CD14-positive monocyte (primary cell): ENCODE results near the gene SERPINB1. TPM values are rescaled to one million over a fixed set of nuclear protein-coding genes. Genes with fewer than 3 reads are reported as not detected.

Experiments used
- DNase-seq, 3 donors: peaks; one replicate each; pipeline ENCODE4 v3.0.0-alpha.2; 2011 to 2022
- H2AFZ ChIP-seq: 2 replicates; pipeline ENCODE4 v1.6.0; 2012; ENCODE audit warnings: mild to moderate bottlenecking, low read depth, low read length, inconsistent platforms; ENCODE audit not compliant: insufficient read depth, poor library complexity, severe bottlenecking
- H3K27ac ChIP-seq, 2 donors: 1 replicate in 1 of 2; 2 replicates in 1 of 2; pipeline ENCODE4 v1.5.1; 2012 to 2013; ENCODE audit warnings: low read length in 2 of 2, control low read depth in 1 of 2, inconsistent platforms in 1 of 2, low read depth in 1 of 2, mild to moderate bottlenecking in 1 of 2
- H3K27me3 ChIP-seq, 2 donors: one replicate each; pipeline versions ENCODE4 v1.6.0 to v1.6.1; 2011 to 2013; ENCODE audit warnings: low read length in 2 of 2; ENCODE audit not compliant: control insufficient read depth in 2 of 2, insufficient read depth in 2 of 2
- H3K36me3 ChIP-seq, 2 donors: replicated peaks in 1 of 2; 1 replicate in 1 of 2; 2 replicates in 1 of 2; pipeline versions ENCODE4 v1.5.1 to v1.6.1; 2012 to 2013; ENCODE audit warnings: low read length in 2 of 2, control low read depth in 1 of 2, inconsistent platforms in 1 of 2, mild to moderate bottlenecking in 1 of 2; ENCODE audit not compliant: insufficient read depth in 2 of 2, control insufficient read depth in 1 of 2
- H3K4me1 ChIP-seq, 2 donors: 1 replicate in 1 of 2; 2 replicates in 1 of 2; pipeline versions ENCODE4 v1.5.1 to v1.6.1; 2012 to 2013; ENCODE audit warnings: low read length in 2 of 2, control low read depth in 1 of 2, inconsistent platforms in 1 of 2, mild to moderate bottlenecking in 1 of 2, moderate library complexity in 1 of 2; ENCODE audit not compliant: insufficient read depth in 2 of 2, control insufficient read depth in 1 of 2
- H3K4me2 ChIP-seq: replicated peaks from 2 replicates; pipeline ENCODE3; 2012; ENCODE audit warnings: low read length, moderate library complexity, mild to moderate bottlenecking; ENCODE audit not compliant: poor library complexity, severe bottlenecking; ENCODE audit errors: extremely low read depth
- H3K4me3 ChIP-seq, 3 experiments: fragments of 200-600 bp in 1 of 3; sonication (generic) in 1 of 3; replicated peaks in 1 of 3; 1 replicate in 2 of 3; 2 replicates in 1 of 3; pipeline ENCODE4 v1.5.1; 2011 to 2013; ENCODE audit warnings: low read length in 3 of 3, mild to moderate bottlenecking in 3 of 3, control low read depth in 2 of 3, low read depth in 2 of 3, inconsistent platforms in 1 of 3, moderate library complexity in 1 of 3
- H3K79me2 ChIP-seq: 2 replicates; pipeline ENCODE4 v1.6.0; 2012; ENCODE audit warnings: mild to moderate bottlenecking, control low read depth, inconsistent platforms, low read length, moderate library complexity; ENCODE audit not compliant: insufficient read depth
- H3K9ac ChIP-seq: 2 replicates; pipeline ENCODE4 v1.6.0; 2017; ENCODE audit warnings: low read length, mild to moderate bottlenecking; ENCODE audit not compliant: insufficient read depth, poor library complexity, severe bottlenecking
- H3K9me3 ChIP-seq, 2 donors: replicated peaks in 1 of 2; 1 replicate in 1 of 2; 2 replicates in 1 of 2; pipeline versions ENCODE4 v1.5.1 to v1.6.1; 2012 to 2013; ENCODE audit warnings: low read length in 2 of 2, control low read depth in 1 of 2; ENCODE audit not compliant: control insufficient read depth in 1 of 2, insufficient read depth in 1 of 2
- H4K20me1 ChIP-seq: 2 replicates; pipeline ENCODE4 v1.6.0; 2012; ENCODE audit warnings: mild to moderate bottlenecking, low read length, control low read depth, moderate library complexity; ENCODE audit not compliant: insufficient read depth
- H3K27ac Mint-ChIP-seq, 7 donors: one replicate each; pipeline ENCODE4 v1.8.0; 2020; ENCODE audit warnings: mild to moderate bottlenecking in 7 of 7, mixed read lengths in 7 of 7, moderate library complexity in 6 of 7, inconsistent platforms in 2 of 7
- H3K27me3 Mint-ChIP-seq, 3 donors: one replicate each; pipeline ENCODE4 v1.8.0; 2021 to 2022; ENCODE audit warnings: low read depth in 3 of 3, mild to moderate bottlenecking in 3 of 3, mixed read lengths in 3 of 3, moderate library complexity in 3 of 3, inconsistent platforms in 1 of 3
- H3K36me3 Mint-ChIP-seq, 2 donors: one replicate each; pipeline ENCODE4 v1.8.0; 2020; ENCODE audit warnings: mixed read lengths in 2 of 2, inconsistent platforms in 1 of 2, mild to moderate bottlenecking in 1 of 2
- H3K4me1 Mint-ChIP-seq: one replicate; pipeline ENCODE4 v1.8.0; 2020; ENCODE audit warnings: mild to moderate bottlenecking, mixed read lengths
- H3K4me3 Mint-ChIP-seq, 2 donors: one replicate each; pipeline ENCODE4 v1.8.0; 2020; ENCODE audit warnings: mild to moderate bottlenecking in 2 of 2, mixed read lengths in 2 of 2, moderate library complexity in 1 of 2
- H3K9me3 Mint-ChIP-seq, 7 donors: one replicate each; pipeline ENCODE4 v1.8.0; 2020 to 2022; ENCODE audit warnings: mixed read lengths in 7 of 7, mild to moderate bottlenecking in 6 of 7, moderate library complexity in 6 of 7, inconsistent platforms in 2 of 7
- WGBS: methylation state at CpG from one replicate; pipeline ENCODE4 v1.1.5; 2013; ENCODE audit warnings: missing lambda C conversion rate; ENCODE audit not compliant: insufficient coverage; 5-methylcytosine and 5-hydroxymethylcytosine counted together
- intact Hi-C, 2 donors: fragments of 100-400 bp; cut with micrococcal nuclease; formaldehyde crosslinking; loops; one replicate each; pipeline versions ENCODE4 v1.15.0 to v1.15.1; 2023
- polyA plus RNA-seq, 3 donors: library from polyadenylated mRNA; depleted of rRNA in 1 of 3; unstranded in 2 of 3; stranded (reverse) in 1 of 3; fragments of 300-500 nt in 2 of 3; fragments of >200 nt in 1 of 3; fragmentation: Illumina TruSeq in 2 of 3; gene quantifications; 1 replicate in 2 of 3; 2 replicates in 1 of 3; pipeline ENCODE4 v1.2.3, GENCODE V29; 2012 to 2021
- TF ChIP-seq, protein P1 (sequence below): fragments of 200-600 bp; IDR thresholded peaks from one replicate; pipeline ENCODE4 v1.8.0; 2022; ENCODE audit warnings: antibody characterized with exemption, mild to moderate bottlenecking

The SERPINB1 gene
- polyA plus RNA-seq, 3 donors = 126 to 307 (median 306) TPM

DNA sequence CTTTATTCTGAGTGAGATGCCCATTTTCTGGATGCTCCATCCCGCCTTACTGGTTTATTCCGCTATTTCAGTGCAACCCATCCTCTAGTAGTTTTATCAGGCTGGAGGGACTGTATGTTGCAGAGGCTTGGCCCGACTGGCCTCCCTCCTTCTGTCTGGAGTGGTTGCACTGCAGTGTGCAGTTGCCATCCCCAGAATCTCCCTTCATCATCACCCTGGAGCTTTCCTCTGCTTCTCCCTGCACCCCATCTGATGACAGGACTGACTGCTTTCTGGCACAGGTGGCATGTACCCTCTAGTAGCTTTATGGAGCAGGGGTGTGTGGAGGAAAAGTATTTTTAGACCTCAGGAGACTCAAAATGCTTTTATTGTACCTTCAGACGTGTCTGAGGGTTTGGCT is 55.4 kb downstream of the SERPINB1 start:
- H3K9ac ChIP-seq = no peak overlapping the region
- TF ChIP-seq, protein P1, sequence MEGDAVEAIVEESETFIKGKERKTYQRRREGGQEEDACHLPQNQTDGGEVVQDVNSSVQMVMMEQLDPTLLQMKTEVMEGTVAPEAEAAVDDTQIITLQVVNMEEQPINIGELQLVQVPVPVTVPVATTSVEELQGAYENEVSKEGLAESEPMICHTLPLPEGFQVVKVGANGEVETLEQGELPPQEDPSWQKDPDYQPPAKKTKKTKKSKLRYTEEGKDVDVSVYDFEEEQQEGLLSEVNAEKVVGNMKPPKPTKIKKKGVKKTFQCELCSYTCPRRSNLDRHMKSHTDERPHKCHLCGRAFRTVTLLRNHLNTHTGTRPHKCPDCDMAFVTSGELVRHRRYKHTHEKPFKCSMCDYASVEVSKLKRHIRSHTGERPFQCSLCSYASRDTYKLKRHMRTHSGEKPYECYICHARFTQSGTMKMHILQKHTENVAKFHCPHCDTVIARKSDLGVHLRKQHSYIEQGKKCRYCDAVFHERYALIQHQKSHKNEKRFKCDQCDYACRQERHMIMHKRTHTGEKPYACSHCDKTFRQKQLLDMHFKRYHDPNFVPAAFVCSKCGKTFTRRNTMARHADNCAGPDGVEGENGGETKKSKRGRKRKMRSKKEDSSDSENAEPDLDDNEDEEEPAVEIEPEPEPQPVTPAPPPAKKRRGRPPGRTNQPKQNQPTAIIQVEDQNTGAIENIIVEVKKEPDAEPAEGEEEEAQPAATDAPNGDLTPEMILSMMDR = no peak
- H3K4me3 ChIP-seq = no peak overlapping the region
- H3K4me1 ChIP-seq = peaks cover 3 to 8% of the 10 kb centered on the region in 2 donors
- no peaks in the 10 kb centered on the region for H3K27me3 ChIP-seq
- no peak overlapping the region for H2AFZ ChIP-seq
- Mint-ChIP-seq H3K4me1 (peaks cover 13% of the 10 kb centered on the region), H3K9me3 (no peaks in the 10 kb centered on the region), H3K27me3 (peaks cover 0 to 2% (median 0%) of the 10 kb centered on the region in 3 donors), H3K36me3 (peaks cover 57 to 76% of the 10 kb centered on the region in 2 donors), H3K4me3 (no peak overlapping the region), H3K27ac (peak overlapping the region in 1 of 7 donors; percentile 27)
- H3K27ac ChIP-seq = no peak overlapping the region
- no CpG with 5 or more reads among the region's 4 CpGs for WGBS
- H3K9me3 ChIP-seq = no peaks in the 10 kb centered on the region
- H3K79me2 ChIP-seq = peaks cover 25% of the 10 kb centered on the region
- peaks cover 43 to 68% of the 10 kb centered on the region in 2 donors for H3K36me3 ChIP-seq
- H3K4me2 ChIP-seq = no peak overlapping the region
- peaks cover 26% of the 10 kb centered on the region for H4K20me1 ChIP-seq
- intact Hi-C loops = no loop called here
- no peak for DNase-seq

GRCh38 chr6:2784930-2785329 is 56.7 kb downstream of the SERPINB1 start:
- peaks cover 35% of the 10 kb centered on the region for H4K20me1 ChIP-seq
- 89% methylated on average over 7 of the region's 7 CpGs for WGBS
- H3K4me3 ChIP-seq = no peak overlapping the region
- peaks cover 37% of the 10 kb centered on the region for H3K79me2 ChIP-seq
- no peak overlapping the region for H3K4me2 ChIP-seq
- H2AFZ ChIP-seq = no peak overlapping the region
- peak overlapping the region in 2 of 7 donors; percentile 2 to 39 for H3K27ac Mint-ChIP-seq
- peaks cover 0 to 2% (median 0%) of the 10 kb centered on the region in 3 donors for H3K27me3 Mint-ChIP-seq
- H3K36me3 Mint-ChIP-seq = peaks cover 71 to 89% of the 10 kb centered on the region in 2 donors
- no peaks in the 10 kb centered on the region for H3K4me1 ChIP-seq
- H3K9me3 ChIP-seq = no peaks in the 10 kb centered on the region
- H3K4me1 Mint-ChIP-seq = peaks cover 8% of the 10 kb centered on the region
- intact Hi-C loops = no loop called here
- peaks cover 56 to 82% of the 10 kb centered on the region in 2 donors for H3K36me3 ChIP-seq
- no peak overlapping the region for H3K4me3 Mint-ChIP-seq
- H3K9ac ChIP-seq = no peak overlapping the region
- no peaks in the 10 kb centered on the region for H3K27me3 ChIP-seq
- H3K27ac ChIP-seq = no peak overlapping the region
- no peaks in the 10 kb centered on the region for H3K9me3 Mint-ChIP-seq
- TF ChIP-seq, protein P1 = no peak
- no peak for DNase-seq
